ENCODE results near the gene HNRNPH2. TPM values are rescaled to one million over a fixed set of nuclear protein-coding genes. Genes with fewer than 3 reads are reported as not detected.

HNRNPH2 gene
- total RNA-seq, 1 experiment from 2014 or later: 49.8 TPM

DNA sequence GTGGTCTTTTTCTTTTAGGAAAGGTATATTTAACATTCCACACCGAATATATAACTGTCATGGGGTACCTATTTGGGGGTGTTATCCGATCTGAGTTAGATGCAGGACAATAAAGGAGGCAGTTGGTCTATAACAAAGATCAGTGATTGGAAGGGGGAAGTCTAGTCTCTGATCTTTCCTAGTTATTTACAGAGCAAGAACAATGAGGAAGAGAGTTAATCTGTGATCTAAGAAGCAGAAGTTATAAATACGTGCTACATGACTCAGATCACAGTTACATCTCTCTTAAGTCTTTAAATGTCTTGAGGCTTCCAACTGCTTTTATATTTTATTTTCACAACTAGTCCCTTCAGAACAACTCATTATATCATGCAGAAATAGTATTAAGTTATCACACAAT lies 44.0 kb downstream of the HNRNPH2 start:
- Histone ChIP-seq H3K79me2 (ENCODE audit: insufficient read depth, low read length) (no peaks in the 10 kb centered on the region), H3K9me3 (ENCODE audit: control insufficient read depth in 1 of 2, insufficient read depth in 1 of 2, low read depth in 1 of 2, low read length in 2 of 2) (no peaks in the 10 kb centered on the region), H3K9me2 (ENCODE audit: insufficient read depth) (no peaks in the 10 kb centered on the region), H3K4me1 (ENCODE audit: control insufficient read depth in 1 of 2, insufficient read depth in 2 of 2, low read length in 2 of 2) (no peaks in the 10 kb centered on the region), H3K4me3 (replicated peaks in 1 of 2; ENCODE audit: low read depth in 1 of 2, low read length in 2 of 2) (no peak overlapping the region), H3K36me3 (ENCODE audit: control insufficient read depth in 1 of 2, insufficient read depth in 2 of 2, low read length in 2 of 2) (no peaks in the 10 kb centered on the region), H3K4me2 (ENCODE audit: low read length) (no peak overlapping the region), H3K27me3 (ENCODE audit: insufficient read depth, low read length) (no peaks in the 10 kb centered on the region), H3K27ac (ENCODE audit: low read depth, low read length) (no peak overlapping the region), H2AFZ (ENCODE audit: low read depth, low read length, poor library complexity, severe bottlenecking) (no peak overlapping the region), H3K9ac (ENCODE audit: low read length) (no peak overlapping the region), H4K20me1 (ENCODE audit: insufficient read depth) (no peaks in the 10 kb centered on the region)
- ChIA-PET RAD21 (ENCODE audit: low non-redundant PET in 1 of 2, low total read pairs in 2 of 2, uncharacterized antibody in 2 of 2, unreplicated experiment in 2 of 2) (no interaction called here), CTCF (no interaction called here), POLR2A (no interaction called here)
- intact Hi-C loops (cut with micrococcal nuclease): no loop called here
- ATAC-seq (no peak), DNase-seq (ENCODE audit: low read depth, low spot score) (no peak)
- no peak for TF ChIP-seq ZBTB33 (IDR thresholded peaks at IDR 0.05; ENCODE audit: extremely low read depth, insufficient replicate concordance, low read length)
- TF ChIP-seq, protein P1, sequence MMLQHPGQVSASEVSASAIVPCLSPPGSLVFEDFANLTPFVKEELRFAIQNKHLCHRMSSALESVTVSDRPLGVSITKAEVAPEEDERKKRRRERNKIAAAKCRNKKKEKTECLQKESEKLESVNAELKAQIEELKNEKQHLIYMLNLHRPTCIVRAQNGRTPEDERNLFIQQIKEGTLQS (IDR thresholded peaks at IDR 0.05): no peak
- no peak for TF ChIP-seq ELF1 (IDR thresholded peaks at IDR 0.05; ENCODE audit: borderline replicate concordance, low read depth)
- TF ChIP-seq, protein P2, sequence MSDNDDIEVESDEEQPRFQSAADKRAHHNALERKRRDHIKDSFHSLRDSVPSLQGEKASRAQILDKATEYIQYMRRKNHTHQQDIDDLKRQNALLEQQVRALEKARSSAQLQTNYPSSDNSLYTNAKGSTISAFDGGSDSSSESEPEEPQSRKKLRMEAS (IDR thresholded peaks at IDR 0.05): no peak
- no peak for TF ChIP-seq EGR1 (IDR thresholded peaks at IDR 0.05; ENCODE audit: low read depth)
- TF ChIP-seq TCF7L2 (IDR thresholded peaks at IDR 0.05; ENCODE audit: borderline replicate concordance, extremely low read depth, insufficient read depth, insufficient read length): no peak
- no peak for TF ChIP-seq FOSL1 (IDR thresholded peaks at IDR 0.05; ENCODE audit: low read depth)
- no peak for TF ChIP-seq RAD21 (IDR thresholded peaks at IDR 0.05; ENCODE audit: low read depth)
- no peak for TF ChIP-seq REST (IDR thresholded peaks at IDR 0.05; ENCODE audit: low read depth)
- no peak for TF ChIP-seq EZH2 (IDR thresholded peaks at IDR 0.05)
- no peak for TF ChIP-seq ZNF274 (IDR thresholded peaks at IDR 0.05; ENCODE audit: low read depth, low read length)
- no TSS peak for BruUV-seq (replicated peaks)

All from HCT116 (cell line).